ENCODE measurements around the gene CDIPT. TPM values are rescaled to one million over a fixed set of nuclear protein-coding genes. Genes with fewer than 3 reads are reported as not detected.

CDIPT gene
- total RNA-seq, 1 donor from 2014 or later = 75.4 TPM

DNA sequence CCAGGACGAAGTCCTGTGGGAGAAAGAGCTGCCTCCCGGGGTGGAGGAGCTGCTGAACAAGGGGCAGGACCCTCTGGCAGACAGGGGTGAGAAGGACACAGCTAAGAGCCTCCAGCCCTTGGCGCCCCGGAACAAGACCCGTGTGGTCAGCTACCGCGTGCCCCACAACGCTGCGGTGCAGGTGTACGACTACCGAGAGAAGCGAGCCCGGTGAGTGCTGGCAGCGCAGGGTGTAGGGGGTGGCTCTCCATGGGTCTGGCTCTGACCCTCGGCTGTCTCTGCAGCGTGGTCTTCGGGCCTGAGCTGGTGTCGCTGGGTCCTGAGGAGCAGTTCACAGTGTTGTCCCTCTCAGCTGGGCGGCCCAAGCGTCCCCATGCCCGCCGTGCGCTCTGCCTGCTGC, 21.4 kb downstream of the CDIPT start:
- no peak overlapping the region for H3K27ac ChIP-seq
- DNase-seq (no peak), ATAC-seq (no peak)
- peaks cover 10% of the 10 kb centered on the region for H3K4me1 ChIP-seq
- H3K36me3 ChIP-seq = peaks cover 97% of the 10 kb centered on the region
- H3K4me3 ChIP-seq = no peak overlapping the region
- no peak for TF ChIP-seq CTCF (IDR thresholded peaks at IDR 0.05)
- H3K27me3 ChIP-seq (ENCODE audit: low read depth) = no peaks in the 10 kb centered on the region
- intact Hi-C loops (cut with DNase I) = no loop called here
- no peaks in the 10 kb centered on the region for H3K9me3 ChIP-seq

DNA sequence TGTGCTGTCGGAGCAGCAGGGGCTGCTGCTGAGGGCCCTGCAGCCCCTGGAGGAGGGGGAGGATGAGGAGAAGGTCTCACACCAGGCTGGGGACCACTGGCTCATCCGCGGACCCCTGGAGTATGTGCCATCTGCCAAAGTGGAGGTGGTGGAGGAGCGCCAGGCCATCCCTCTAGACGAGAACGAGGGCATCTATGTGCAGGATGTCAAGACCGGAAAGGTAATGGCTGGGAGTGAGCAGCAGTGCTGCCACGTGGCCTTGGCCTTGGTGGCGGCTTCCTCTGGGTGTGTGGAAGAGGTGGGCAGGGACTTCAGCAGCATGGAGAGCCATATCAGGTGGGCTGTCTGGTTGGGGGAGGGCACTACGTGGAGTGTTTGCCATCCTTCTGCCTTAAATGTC, 22.8 kb downstream of the CDIPT start:
- ATAC-seq (no peak), DNase-seq (no peak)
- peaks cover 97% of the 10 kb centered on the region for H3K36me3 ChIP-seq
- H3K4me1 ChIP-seq = peaks cover 1% of the 10 kb centered on the region
- no peak overlapping the region for H3K4me3 ChIP-seq
- TF ChIP-seq CTCF (IDR thresholded peaks at IDR 0.05) = no peak
- H3K27me3 ChIP-seq (ENCODE audit: low read depth) = no peaks in the 10 kb centered on the region
- no peak overlapping the region for H3K27ac ChIP-seq
- no peaks in the 10 kb centered on the region for H3K9me3 ChIP-seq
- intact Hi-C loops (cut with DNase I) = no loop called here

GRCh38 chr16:29839822-29840221, 23.2 kb downstream of the CDIPT start:
- Histone ChIP-seq H3K27me3 (ENCODE audit: low read depth) (no peaks in the 10 kb centered on the region), H3K27ac (no peak overlapping the region)
- intact Hi-C loops (cut with DNase I) = no loop called here

GRCh38 chr16:29837841-29838240, 25.2 kb downstream of the CDIPT start:
- Histone ChIP-seq H3K4me3 (no peak overlapping the region), H3K4me1 (no peaks in the 10 kb centered on the region), H3K36me3 (peaks cover 100% of the 10 kb centered on the region), H3K9me3 (no peaks in the 10 kb centered on the region), H3K27me3 (ENCODE audit: low read depth) (no peaks in the 10 kb centered on the region), H3K27ac (no peak overlapping the region)
- intact Hi-C loops (cut with DNase I) = no loop called here
- ATAC-seq (no peak), DNase-seq (no peak)
- TF ChIP-seq CTCF (IDR thresholded peaks at IDR 0.05) = no peak

More at GRCh38 chr16:29839822-29840221, 23.2 kb downstream of the CDIPT start:
- no peak for DNase-seq
- H3K4me3 ChIP-seq = no peak overlapping the region
- H3K4me1 ChIP-seq = no peaks in the 10 kb centered on the region
- TF ChIP-seq CTCF (IDR thresholded peaks at IDR 0.05) = no peak
- H3K9me3 ChIP-seq = no peaks in the 10 kb centered on the region
- ATAC-seq = no peak
- peaks cover 97% of the 10 kb centered on the region for H3K36me3 ChIP-seq

GRCh38 chr16:29836623-29837022, 26.4 kb downstream of the CDIPT start:
- Histone ChIP-seq H3K4me3 (no peak overlapping the region), H3K36me3 (peaks cover 100% of the 10 kb centered on the region), H3K4me1 (no peaks in the 10 kb centered on the region), H3K27me3 (ENCODE audit: low read depth) (no peaks in the 10 kb centered on the region), H3K9me3 (no peaks in the 10 kb centered on the region), H3K27ac (no peak overlapping the region)
- ATAC-seq = no peak
- intact Hi-C loops (cut with DNase I) = no loop called here
- TF ChIP-seq CTCF (IDR thresholded peaks at IDR 0.05) = no peak
- no peak for DNase-seq

- no peak overlapping the region for H3K4me3 ChIP-seq
- ATAC-seq (no peak), DNase-seq (no peak)
- intact Hi-C loops (cut with DNase I) = no loop called here
- no peaks in the 10 kb centered on the region for H3K9me3 ChIP-seq
- peaks cover 100% of the 10 kb centered on the region for H3K36me3 ChIP-seq
- no peaks in the 10 kb centered on the region for H3K27me3 ChIP-seq (ENCODE audit: low read depth)
- TF ChIP-seq CTCF (IDR thresholded peaks at IDR 0.05) = no peak
- H3K4me1 ChIP-seq = no peaks in the 10 kb centered on the region
- no peak overlapping the region for H3K27ac ChIP-seq
These were observed 27.1 kb downstream of the CDIPT start for GRCh38 chr16:29835926-29836325.
